Muscle of back (tissue), 13 donors: Measurements from ENCODE around the gene MLIP. TPM values are rescaled to one million over a fixed set of nuclear protein-coding genes. Genes with fewer than 3 reads are reported as not detected.
"Not testable (repeated sequence)": the region's sequence is repeated elsewhere in the genome, so short reads cannot be mapped to it uniquely, and the experiment has no call there.

Experiments used
- DNase-seq, 3 donors: peaks; one replicate each; pipeline versions ENCODE4 v3.0.0 to v3.0.0-alpha.2; 2013
- long read RNA-seq, 9 donors: transcript quantifications; one replicate each; lab custom pipeline, GENCODE V29; 2026
- polyA plus RNA-seq, 10 donors: library from polyadenylated mRNA; unstranded; fragments of 120-200 nt; gene quantifications; one replicate each; pipeline ENCODE4 v1.2.1, GENCODE V29; 2013; ENCODE audit not compliant: insufficient read length in 10 of 10

Gene MLIP
- polyA plus RNA-seq = 10 to 100 TPM; 20.2 to 74.8 (median 53.4) TPM
- long read RNA-seq, donor 1, partial matches to known transcripts = 26 of 26 reads
- long read RNA-seq, donor 1, other reads (novel, unspliced or antisense) = 0 of 26 reads
- long read RNA-seq, donor 2, partial matches to known transcripts = 5 of 5 reads
- long read RNA-seq, donor 2, other reads (novel, unspliced or antisense) = 0 of 5 reads
- long read RNA-seq, donor 3 = 0 reads
- long read RNA-seq, donor 4, partial matches to known transcripts = 11 of 11 reads
- long read RNA-seq, donor 4, other reads (novel, unspliced or antisense) = 0 of 11 reads
- long read RNA-seq, donor 5, partial matches to known transcripts = 29 of 29 reads
- long read RNA-seq, donor 5, other reads (novel, unspliced or antisense) = 0 of 29 reads
- long read RNA-seq, donor 6, partial matches to known transcripts = 25 of 25 reads
- long read RNA-seq, donor 6, other reads (novel, unspliced or antisense) = 0 of 25 reads
- long read RNA-seq, donor 7, partial matches to known transcripts = 22 of 22 reads
- long read RNA-seq, donor 7, other reads (novel, unspliced or antisense) = 0 of 22 reads
- long read RNA-seq, donor 8 = 0 reads
- long read RNA-seq, donor 9 = 0 reads

GRCh38 chr6:54111341-54112045, at the start of gene MLIP:
MLIP (plus strand) TSS chr6:54111443; CDS start chr6:54111480, 37 bp downstream.
- no peak for DNase-seq

GRCh38 chr6:54063228-54063539, 48.1 kb upstream of the MLIP start:
- DNase-seq = no peak

- DNase-seq = no peak
Observed at GRCh38 chr6:54068694-54069093, 42.5 kb upstream of the MLIP start.

- no peak for DNase-seq
Observed at GRCh38 chr6:54070025-54070424, 41.2 kb upstream of the MLIP start.

- no peak for DNase-seq
Observed at GRCh38 chr6:54071821-54072340, 39.4 kb upstream of the MLIP start.

- no peak for DNase-seq
Observed at GRCh38 chr6:54072635-54073313, 38.5 kb upstream of the MLIP start.

- DNase-seq = no peak
Observed at GRCh38 chr6:54073487-54073886, 37.8 kb upstream of the MLIP start.

- no peak for DNase-seq
Observed at GRCh38 chr6:54074109-54074508, 37.1 kb upstream of the MLIP start.

GRCh38 chr6:54074578-54075195, 36.6 kb upstream of the MLIP start:
- peak in 2 of 3 donors; percentile 47 to 82 for DNase-seq

GRCh38 chr6:54076159-54076789, 35.0 kb upstream of the MLIP start:
- no peak for DNase-seq

GRCh38 chr6:54081499-54081898, 29.7 kb upstream of the MLIP start:
- DNase-seq = not testable (repeated sequence)

GRCh38 chr6:54083287-54083686, 28.0 kb upstream of the MLIP start:
- peak in 1 of 3 donors; percentile 57 for DNase-seq

GRCh38 chr6:54084231-54084630, 27.0 kb upstream of the MLIP start:
- no peak for DNase-seq

- no peak for DNase-seq
Observed at GRCh38 chr6:54085047-54085446, 26.2 kb upstream of the MLIP start.

- DNase-seq = peak; percentile 68 to 89 (median 82)
Observed at GRCh38 chr6:54085541-54085940, 25.7 kb upstream of the MLIP start.

- no peak for DNase-seq
Observed at GRCh38 chr6:54086439-54086838, 24.8 kb upstream of the MLIP start.

GRCh38 chr6:54087721-54088120, 23.5 kb upstream of the MLIP start:
- peak in 1 of 3 donors; percentile 63 for DNase-seq

GRCh38 chr6:54093326-54093948, 17.8 kb upstream of the MLIP start:
- no peak for DNase-seq

GRCh38 chr6:54094293-54094692, 16.9 kb upstream of the MLIP start:
- DNase-seq = no peak

- DNase-seq = no peak
Observed at GRCh38 chr6:54094786-54095185, 16.5 kb upstream of the MLIP start.

- DNase-seq = no peak
Observed at GRCh38 chr6:54095723-54096122, 15.5 kb upstream of the MLIP start.
